Mesenteric fat pad (tissue), 1 donor: Measurements from ENCODE around the gene SPECC1L. TPM values are rescaled to one million over a fixed set of nuclear protein-coding genes. Genes with fewer than 3 reads are reported as not detected.

Experiments
- DNase-seq: peaks from one replicate; pipeline ENCODE4 v3.0.0-alpha.2; 2020; ENCODE audit warnings: low spot score
- total RNA-seq: library from RNA; stranded (reverse); fragmentation: NEBNext Ultra II Directional; extraction: Animal tissue kit (Norgen Biotek cat#: 25700); gene quantifications from one replicate; pipeline ENCODE4 v1.2.1, GENCODE V29; 2021
- donor health status: DM: yes; HTN: yes; CAD: no.

The SPECC1L gene
- total RNA-seq, 1 donor from 2014 or later = 69.2 TPM

DNA sequence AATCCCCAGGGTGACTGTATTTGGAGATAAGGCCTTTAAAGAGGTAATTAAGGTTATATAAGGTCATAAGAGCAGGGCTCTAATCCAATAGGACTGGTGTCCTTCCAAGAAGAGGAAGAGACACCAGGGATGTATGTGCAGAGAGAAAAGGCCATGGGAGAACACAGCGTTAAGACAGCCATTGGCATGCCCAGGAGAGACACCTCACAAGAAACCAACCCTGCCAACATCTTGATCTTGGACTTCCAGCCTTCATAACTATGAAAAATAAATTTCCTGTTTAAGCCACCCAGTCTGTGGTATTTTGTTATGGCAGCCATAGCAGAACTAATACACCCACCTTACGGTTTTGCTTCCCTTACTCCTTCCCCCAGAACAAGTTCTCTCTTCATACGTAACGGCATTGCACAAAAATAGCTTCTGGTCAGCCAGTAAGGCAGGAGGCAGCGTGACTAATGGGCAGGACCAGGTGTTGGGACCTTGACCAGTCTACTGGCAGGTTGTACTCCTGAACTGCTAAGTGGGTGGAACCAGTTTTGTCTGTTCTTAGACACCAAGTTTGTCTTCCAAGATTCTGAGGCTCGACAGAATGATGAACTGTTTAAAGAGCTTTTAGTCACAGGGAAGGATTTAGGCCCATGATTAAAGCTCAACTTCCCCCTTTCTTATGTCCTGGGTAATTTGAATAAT, 192.6 kb downstream of the SPECC1L start:
- DNase-seq = no peak

DNA sequence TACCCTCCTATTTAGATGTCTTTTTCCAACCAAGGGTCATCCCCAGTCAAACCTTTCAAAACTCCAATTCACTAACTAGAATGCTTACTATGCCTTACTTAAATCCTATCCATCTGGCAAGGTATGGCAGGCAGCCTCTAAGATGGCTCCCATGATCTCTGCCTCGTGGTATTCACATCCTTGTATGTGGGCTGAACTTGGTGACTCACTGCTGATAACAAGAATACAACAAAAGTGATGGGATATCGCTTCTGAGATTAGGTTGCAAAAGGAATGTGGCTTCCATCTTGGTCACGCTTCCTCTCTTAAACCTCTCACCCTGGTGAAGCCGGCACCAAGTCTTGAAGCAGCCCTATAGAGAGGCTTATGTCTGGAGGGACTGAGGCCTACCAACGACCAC, 194.9 kb downstream of the SPECC1L start:
- no peak for DNase-seq

DNA sequence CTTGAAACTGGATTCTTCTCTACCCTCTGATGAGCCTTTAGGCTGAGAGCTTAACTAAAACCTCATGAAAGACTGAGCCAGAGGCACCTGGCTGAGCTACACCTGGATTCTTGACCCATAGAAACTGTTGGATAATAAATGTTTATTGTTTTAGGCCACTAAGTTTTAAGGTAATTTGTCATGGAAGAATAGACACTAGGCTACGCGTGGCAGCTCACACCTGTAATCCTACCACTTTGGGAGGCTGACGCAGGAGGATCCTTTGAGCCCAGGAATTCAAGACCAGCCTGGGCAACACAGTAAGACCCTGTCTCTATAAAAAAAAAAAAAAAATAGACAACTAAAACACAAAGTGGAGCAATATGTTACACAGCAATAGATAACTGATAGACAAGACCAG, 195.3 kb downstream of the SPECC1L start:
- DNase-seq = no peak

DNA sequence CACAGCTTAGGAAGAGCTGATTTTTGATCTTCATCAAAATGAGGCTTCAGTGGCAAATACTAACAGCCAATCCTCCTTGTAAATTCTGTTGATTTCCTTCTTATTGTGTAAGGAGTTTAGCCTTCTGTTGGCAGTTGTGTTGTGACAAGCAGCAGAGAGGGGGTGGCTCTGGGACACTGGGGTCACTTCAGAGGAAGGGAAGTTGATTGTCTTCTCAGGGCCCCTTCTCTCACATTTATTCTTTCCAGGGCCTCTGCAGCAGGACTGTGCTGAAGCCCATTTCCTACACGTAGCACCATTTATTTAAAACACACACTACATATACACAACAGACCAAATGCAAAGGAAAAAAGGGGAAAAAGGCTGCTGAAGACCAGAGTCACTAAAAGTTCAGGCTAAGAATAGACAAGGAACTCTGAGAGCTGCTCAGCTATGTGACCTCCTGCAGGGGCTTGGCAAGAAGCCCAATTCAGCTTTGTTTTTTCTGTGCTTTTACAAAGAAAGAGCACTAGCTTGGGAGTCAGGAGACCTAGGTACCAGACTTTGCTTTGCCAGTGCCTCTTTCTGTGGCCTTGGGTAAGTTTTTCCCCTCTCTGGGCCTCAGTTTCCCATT, 196.2 kb downstream of the SPECC1L start:
- DNase-seq = no peak

DNA sequence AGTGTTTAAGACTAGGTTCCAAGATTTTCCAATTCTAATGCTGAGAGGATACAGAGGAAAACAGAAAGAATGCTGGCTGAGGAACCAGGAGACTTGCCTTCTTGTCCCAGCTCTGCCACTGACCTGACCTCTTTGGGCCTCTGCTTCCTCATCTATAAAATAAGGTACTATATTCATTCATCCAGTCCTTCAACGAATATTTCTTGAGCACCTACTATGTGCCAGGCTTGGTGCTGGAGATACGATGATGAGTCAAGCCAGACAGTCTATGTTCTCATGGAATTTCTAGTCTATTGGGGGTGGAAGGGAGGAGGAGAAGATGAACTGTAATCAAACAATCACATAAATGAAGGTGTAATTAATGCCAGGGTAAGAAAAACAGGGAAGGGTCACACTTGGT, 196.7 kb downstream of the SPECC1L start:
- no peak for DNase-seq

Other genes with a start within 250 kb of the SPECC1L start
- gene SUSD2, start 89.3 kb upstream of the SPECC1L start, total RNA-seq = 5.9 TPM
- 45.4 TPM for gene GGT5, start 25.7 kb upstream of the SPECC1L start, total RNA-seq
- 2.6 TPM for gene ADORA2A, start 156.8 kb downstream of the SPECC1L start, total RNA-seq
- gene UPB1, start 224.5 kb downstream of the SPECC1L start, total RNA-seq = 0.32 TPM